ENCODE results near the gene SFTPA1.
A peak's percentile ranks its signal among the peaks of the same experiment; 100 is the strongest.
"Not testable (repeated sequence)": the region's sequence is repeated elsewhere in the genome, so short reads cannot be mapped to it uniquely, and the experiment has no call there.

SFTPA1 gene

GRCh38 chr10:79610601-79611191, at the start of gene SFTPA1:
TSS of gene SFTPA1 (plus strand) at chr10:79610939. CDS start at chr10:79611826, 887 bp downstream.
- DNase-seq: no peak

GRCh38 chr10:79561257-79561656, 49.5 kb upstream of the SFTPA1 start:
- no peak for DNase-seq

GRCh38 chr10:79562135-79562756, 48.5 kb upstream of the SFTPA1 start:
- DNase-seq: peak; percentile 77

- DNase-seq: no peak
These were observed 47.3 kb upstream of the SFTPA1 start for GRCh38 chr10:79563426-79563825.

GRCh38 chr10:79570624-79571023, 40.1 kb upstream of the SFTPA1 start:
- not testable (repeated sequence) for DNase-seq

- no peak for DNase-seq
These were observed 31.4 kb upstream of the SFTPA1 start for GRCh38 chr10:79579361-79579760.

- no peak for DNase-seq
These were observed 29.7 kb upstream of the SFTPA1 start for GRCh38 chr10:79581044-79581443.

GRCh38 chr10:79582096-79582495, 28.6 kb upstream of the SFTPA1 start:
- no peak for DNase-seq

GRCh38 chr10:79582954-79583353, 27.8 kb upstream of the SFTPA1 start:
- DNase-seq: not testable (repeated sequence)

- DNase-seq: no peak
These were observed 27.2 kb upstream of the SFTPA1 start for GRCh38 chr10:79583488-79584024.

GRCh38 chr10:79585870-79586527, 24.7 kb upstream of the SFTPA1 start:
- no peak for DNase-seq

- DNase-seq: no peak
These were observed 23.8 kb upstream of the SFTPA1 start for GRCh38 chr10:79586933-79587332.

- DNase-seq: peak; percentile 25
These were observed 21.9 kb upstream of the SFTPA1 start for GRCh38 chr10:79588800-79589199.

- DNase-seq: no peak
These were observed 17.4 kb upstream of the SFTPA1 start for GRCh38 chr10:79593377-79593776.

GRCh38 chr10:79594565-79594964, 16.2 kb upstream of the SFTPA1 start:
- not testable (repeated sequence) for DNase-seq

GRCh38 chr10:79595510-79595909, 15.2 kb upstream of the SFTPA1 start:
- no peak for DNase-seq

- not testable (repeated sequence) for DNase-seq
These were observed 11.1 kb upstream of the SFTPA1 start for GRCh38 chr10:79599644-79600043.

- no peak for DNase-seq
These were observed 8.8 kb upstream of the SFTPA1 start for GRCh38 chr10:79601939-79602338.

GRCh38 chr10:79602953-79603352, 7.8 kb upstream of the SFTPA1 start:
- no peak for DNase-seq

- no peak for DNase-seq
These were observed 6.4 kb upstream of the SFTPA1 start for GRCh38 chr10:79604294-79604693.

GRCh38 chr10:79605308-79605707, 5.4 kb upstream of the SFTPA1 start:
- DNase-seq: no peak

GRCh38 chr10:79608505-79609375, 2.0 kb upstream of the SFTPA1 start:
- DNase-seq: peak; percentile 63
